Karpas-422 (cell line): ENCODE data around the gene DPYD. TPM values are rescaled to one million over a fixed set of nuclear protein-coding genes. Genes with fewer than 3 reads are reported as not detected.

Source experiments
- DNase-seq: peaks from one replicate; pipeline ENCODE4 v3.0.0-alpha.2; 2015
- H2AFZ ChIP-seq: fragments of 200-600 bp; sonication (generic); 2 replicates; pipeline ENCODE4 v1.6.1; 2014; ENCODE audit warnings: antibody characterized with exemption, low read length, mixed read lengths
- H3K27ac ChIP-seq: fragments of 200-600 bp; sonication (generic); 2 replicates; pipeline ENCODE4 v1.5.1; 2014; ENCODE audit warnings: mild to moderate bottlenecking, low read length, moderate library complexity
- H3K27me3 ChIP-seq: fragments of 200-600 bp; sonication (generic); 2 replicates; pipeline ENCODE4 v1.6.1; 2014; ENCODE audit warnings: low read length, mixed read lengths
- H3K36me3 ChIP-seq: fragments of 200-600 bp; sonication (generic); 2 replicates; pipeline ENCODE4 v1.6.1; 2014; ENCODE audit warnings: low read length, mixed read lengths; ENCODE audit not compliant: insufficient read depth
- H3K4me1 ChIP-seq: fragments of 200-600 bp; sonication (generic); 2 replicates; pipeline ENCODE4 v1.6.1; 2014; ENCODE audit warnings: mild to moderate bottlenecking, low read length, mixed read lengths
- H3K4me2 ChIP-seq: fragments of 200-600 bp; sonication (generic); 2 replicates; pipeline ENCODE4 v1.6.1; 2014; ENCODE audit warnings: low read length, low read depth, mild to moderate bottlenecking; ENCODE audit not compliant: poor library complexity, severe bottlenecking
- H3K4me3 ChIP-seq: fragments of 200-600 bp; sonication (generic); 2 replicates; pipeline ENCODE4 v1.5.1; 2014; ENCODE audit warnings: mild to moderate bottlenecking, antibody characterized with exemption, low read length, mixed read lengths
- H3K79me2 ChIP-seq: fragments of 200-600 bp; sonication (generic); 2 replicates; pipeline ENCODE4 v1.6.1; 2014; ENCODE audit warnings: mild to moderate bottlenecking, low read length, mixed read lengths
- H3K9ac ChIP-seq: fragments of 200-600 bp; sonication (generic); 2 replicates; pipeline ENCODE4 v1.6.0; 2014; ENCODE audit warnings: low read length
- H3K9me2 ChIP-seq: fragments of 200-600 bp; sonication (generic), shearing (Covaris generic); replicated peaks from 2 replicates; pipeline ENCODE4 v1.6.0; 2014; ENCODE audit warnings: mild to moderate bottlenecking, low read length, moderate library complexity; ENCODE audit not compliant: insufficient read depth
- H3K9me3 ChIP-seq: fragments of 300-700, 200-600 bp; sonication (generic); 2 replicates; pipeline ENCODE4 v1.6.1; 2014; ENCODE audit warnings: low read length, mixed read lengths
- H4K20me1 ChIP-seq: fragments of 200-600 bp; sonication (generic); 2 replicates; pipeline ENCODE4 v1.6.1; 2014; ENCODE audit warnings: mild to moderate bottlenecking, antibody characterized with exemption, low read length, low read depth; ENCODE audit not compliant: insufficient read depth
- total RNA-seq: library from RNA; depleted of rRNA; stranded (reverse); fragments of >200 nt; shearing (Covaris generic); gene quantifications from 2 replicates; pipeline ENCODE4 v1.2.3, GENCODE V29; 2014; ENCODE audit warnings: low replicate concordance

The DPYD gene
- total RNA-seq, 1 experiment from 2014 or later, result 59.4 TPM

GRCh38 chr1:97668945-97669344 lies 251.9 kb downstream of the DPYD start:
- H3K27ac ChIP-seq, result no peak overlapping the region
- no peaks in the 10 kb centered on the region for H3K79me2 ChIP-seq
- H4K20me1 ChIP-seq, result no peaks in the 10 kb centered on the region
- H3K9me2 ChIP-seq, result no peaks in the 10 kb centered on the region
- 0 out of 2 replicates have a peak, but pooled peaks cover 3% of the 10 kb centered on the region for H3K36me3 ChIP-seq
- no peak overlapping the region for H2AFZ ChIP-seq
- DNase-seq, result peak; percentile 59
- H3K4me1 ChIP-seq, result no peaks in the 10 kb centered on the region
- H3K27me3 ChIP-seq, result no peaks in the 10 kb centered on the region
- no peak overlapping the region for H3K4me2 ChIP-seq
- no peak overlapping the region for H3K4me3 ChIP-seq
- H3K9ac ChIP-seq, result no peak overlapping the region
- no peaks in the 10 kb centered on the region for H3K9me3 ChIP-seq

GRCh38 chr1:97660431-97661105 lies 260.3 kb downstream of the DPYD start:
- no peak for DNase-seq
- Histone ChIP-seq H3K4me3 (no peak overlapping the region), H2AFZ (no peak overlapping the region), H4K20me1 (no peaks in the 10 kb centered on the region), H3K4me1 (no peaks in the 10 kb centered on the region), H3K9me3 (no peaks in the 10 kb centered on the region), H3K27me3 (no peaks in the 10 kb centered on the region), H3K9me2 (no peaks in the 10 kb centered on the region), H3K27ac (no peak overlapping the region), H3K79me2 (no peaks in the 10 kb centered on the region), H3K9ac (no peak overlapping the region), H3K36me3 (no peaks in the 10 kb centered on the region), H3K4me2 (no peak overlapping the region)

- Histone ChIP-seq H3K79me2 (no peaks in the 10 kb centered on the region), H3K4me2 (no peak overlapping the region), H3K27ac (no peak overlapping the region), H3K4me3 (no peak overlapping the region), H2AFZ (no peak overlapping the region), H3K36me3 (no peaks in the 10 kb centered on the region), H3K9me3 (no peaks in the 10 kb centered on the region), H3K4me1 (no peaks in the 10 kb centered on the region; the same call in 1 of the 2 replicates), H3K9ac (no peak overlapping the region), H4K20me1 (no peaks in the 10 kb centered on the region), H3K27me3 (no peaks in the 10 kb centered on the region), H3K9me2 (no peaks in the 10 kb centered on the region)
- no peak for DNase-seq
These were observed 265.8 kb downstream of the DPYD start for GRCh38 chr1:97654876-97655585.

GRCh38 chr1:97651250-97651649 lies 269.6 kb downstream of the DPYD start:
- Histone ChIP-seq H3K9me2 (no peaks in the 10 kb centered on the region), H3K36me3 (no peaks in the 10 kb centered on the region), H3K4me3 (no peak overlapping the region), H3K79me2 (no peaks in the 10 kb centered on the region), H3K9me3 (no peaks in the 10 kb centered on the region), H4K20me1 (no peaks in the 10 kb centered on the region), H3K27ac (no peak overlapping the region), H3K4me2 (no peak overlapping the region), H3K27me3 (no peaks in the 10 kb centered on the region), H3K4me1 (no peaks in the 10 kb centered on the region; the same call in 1 of the 2 replicates), H2AFZ (no peak overlapping the region), H3K9ac (no peak overlapping the region)
- DNase-seq, result no peak

- Histone ChIP-seq H2AFZ (no peak overlapping the region), H3K27ac (no peak overlapping the region), H3K36me3 (no peaks in the 10 kb centered on the region), H3K9me2 (no peaks in the 10 kb centered on the region), H3K4me2 (no peak overlapping the region), H3K79me2 (no peaks in the 10 kb centered on the region), H3K9me3 (no peaks in the 10 kb centered on the region), H3K27me3 (no peaks in the 10 kb centered on the region), H3K4me3 (no peak overlapping the region), H3K4me1 (no peaks in the 10 kb centered on the region; the same call in 1 of the 2 replicates), H3K9ac (no peak overlapping the region), H4K20me1 (no peaks in the 10 kb centered on the region)
- no peak for DNase-seq
These were observed 271.2 kb downstream of the DPYD start for GRCh38 chr1:97649591-97649990.

GRCh38 chr1:97647776-97648175 lies 273.1 kb downstream of the DPYD start:
- no peaks in the 10 kb centered on the region for H3K27me3 ChIP-seq
- no peaks in the 10 kb centered on the region for H3K9me3 ChIP-seq
- no peaks in the 10 kb centered on the region for H4K20me1 ChIP-seq
- H3K4me1 ChIP-seq, result no peaks in the 10 kb centered on the region; the same call in 1 of the 2 replicates
- no peak overlapping the region for H3K4me2 ChIP-seq
- no peak for DNase-seq
- no peaks in the 10 kb centered on the region for H3K9me2 ChIP-seq
- no peaks in the 10 kb centered on the region for H3K36me3 ChIP-seq
- H3K4me3 ChIP-seq, result no peak overlapping the region
- H2AFZ ChIP-seq, result no peak overlapping the region
- H3K27ac ChIP-seq, result no peak overlapping the region
- no peaks in the 10 kb centered on the region for H3K79me2 ChIP-seq
- H3K9ac ChIP-seq, result no peak overlapping the region

- no peaks in the 10 kb centered on the region for H4K20me1 ChIP-seq
- no peaks in the 10 kb centered on the region for H3K36me3 ChIP-seq
- no peak overlapping the region for H3K4me2 ChIP-seq
- no peaks in the 10 kb centered on the region for H3K4me1 ChIP-seq
- no peaks in the 10 kb centered on the region for H3K79me2 ChIP-seq
- H3K9me2 ChIP-seq, result no peaks in the 10 kb centered on the region
- H3K9me3 ChIP-seq, result no peaks in the 10 kb centered on the region
- no peak overlapping the region for H3K9ac ChIP-seq
- no peaks in the 10 kb centered on the region for H3K27me3 ChIP-seq
- H3K27ac ChIP-seq, result no peak overlapping the region
- no peak for DNase-seq
- no peak overlapping the region for H2AFZ ChIP-seq
- H3K4me3 ChIP-seq, result no peak overlapping the region
These were observed 274.8 kb downstream of the DPYD start for GRCh38 chr1:97646071-97646470.

- no peak overlapping the region for H2AFZ ChIP-seq
- H3K27ac ChIP-seq, result no peak overlapping the region
- DNase-seq, result no peak
- no peaks in the 10 kb centered on the region for H3K4me1 ChIP-seq
- H3K9me3 ChIP-seq, result no peaks in the 10 kb centered on the region
- H3K9me2 ChIP-seq, result no peaks in the 10 kb centered on the region
- H3K9ac ChIP-seq, result no peak overlapping the region
- no peaks in the 10 kb centered on the region for H3K36me3 ChIP-seq
- H3K79me2 ChIP-seq, result no peaks in the 10 kb centered on the region
- no peaks in the 10 kb centered on the region for H4K20me1 ChIP-seq
- H3K4me2 ChIP-seq, result no peak overlapping the region
- no peak overlapping the region for H3K4me3 ChIP-seq
- H3K27me3 ChIP-seq, result no peaks in the 10 kb centered on the region
These were observed 280.2 kb downstream of the DPYD start for GRCh38 chr1:97640677-97641076.
